CD4-positive, alpha-beta memory T cell (primary cell): ENCODE measurements around the gene KPNA4. TPM values are rescaled to one million over a fixed set of nuclear protein-coding genes. Genes with fewer than 3 reads are reported as not detected.
"Not testable (repeated sequence)": the region's sequence is repeated elsewhere in the genome, so short reads cannot be mapped to it uniquely, and the experiment has no call there.

Source experiments
- CTCF ChIA-PET: fragments of 350-600 bp; sonication (Branson Sonifier 250); formaldehyde crosslinking; loops from one replicate; lab custom pipeline; 2021; ENCODE audit warnings: inconsistent platforms; ENCODE audit not compliant: partially characterized antibody; lab: Charles Lee
- POLR2A ChIA-PET: fragments of 350-600 bp; sonication (Branson Sonifier 250); formaldehyde crosslinking; loops from one replicate; lab custom pipeline; 2021; ENCODE audit not compliant: partially characterized antibody; lab: Charles Lee
- DNase-seq, 5 donors: peaks; one replicate each; pipeline versions ENCODE4 v3.0.0 to v3.0.0-alpha.2; 2020 to 2022; ENCODE audit warnings: mixed read lengths in 1 of 5
- H3K27ac ChIP-seq: one replicate; pipeline ENCODE4 v1.7.0; 2013; ENCODE audit warnings: low read depth, low read length
- H3K27me3 ChIP-seq: 2 replicates; pipeline ENCODE4 v1.7.0; 2013; ENCODE audit warnings: mild to moderate bottlenecking, low read length, moderate library complexity; ENCODE audit not compliant: insufficient read depth
- H3K36me3 ChIP-seq: 2 replicates; pipeline ENCODE4 v1.7.0; 2013; ENCODE audit warnings: mild to moderate bottlenecking, low read length, moderate library complexity; ENCODE audit not compliant: insufficient read depth
- H3K4me1 ChIP-seq: 2 replicates; pipeline ENCODE4 v1.7.0; 2013; ENCODE audit warnings: mild to moderate bottlenecking, low read length, moderate library complexity; ENCODE audit not compliant: insufficient read depth
- H3K4me3 ChIP-seq, 2 donors: one replicate each; pipeline ENCODE4 v1.7.0; 2013; ENCODE audit warnings: low read length in 2 of 2, mild to moderate bottlenecking in 1 of 2
- H3K9me3 ChIP-seq, 2 donors: one replicate each; pipeline ENCODE4 v1.7.0; 2013; ENCODE audit warnings: low read length in 2 of 2, control low read depth in 1 of 2; ENCODE audit not compliant: control insufficient read depth in 1 of 2
- H3K27ac Mint-ChIP-seq, 7 donors: one replicate each; pipeline ENCODE4 v1.8.0; 2020 to 2021; ENCODE audit warnings: mixed read lengths in 7 of 7, mild to moderate bottlenecking in 6 of 7, inconsistent platforms in 3 of 7, moderate library complexity in 3 of 7
- H3K27me3 Mint-ChIP-seq, 2 donors: one replicate each; pipeline ENCODE4 v1.8.0; 2020 to 2021; ENCODE audit warnings: mixed read lengths in 2 of 2
- H3K36me3 Mint-ChIP-seq, 2 donors: one replicate each; pipeline ENCODE4 v1.8.0; 2020 to 2021; ENCODE audit warnings: mixed read lengths in 2 of 2, inconsistent platforms in 1 of 2, mild to moderate bottlenecking in 1 of 2
- H3K4me1 Mint-ChIP-seq, 4 donors: one replicate each; pipeline ENCODE4 v1.8.0; 2020 to 2021; ENCODE audit warnings: mixed read lengths in 4 of 4, mild to moderate bottlenecking in 1 of 4
- H3K4me3 Mint-ChIP-seq, 8 donors: one replicate each; pipeline ENCODE4 v1.8.0; 2020 to 2021; ENCODE audit warnings: mixed read lengths in 8 of 8, mild to moderate bottlenecking in 7 of 8, moderate library complexity in 6 of 8, inconsistent platforms in 3 of 8
- H3K9me3 Mint-ChIP-seq, 8 donors: one replicate each; pipeline ENCODE4 v1.8.0; 2020 to 2021; ENCODE audit warnings: mixed read lengths in 8 of 8, mild to moderate bottlenecking in 5 of 8, inconsistent platforms in 3 of 8, moderate library complexity in 1 of 8
- intact Hi-C: fragments of 100-400 bp; cut with micrococcal nuclease; formaldehyde crosslinking; loops from one replicate; pipeline ENCODE4 v1.15.1; 2023
- polyA plus RNA-seq, 2 donors: library from polyadenylated mRNA; unstranded; fragments of 300-500 nt; fragmentation: Illumina TruSeq; gene quantifications; one replicate each; pipeline ENCODE4 v1.2.3, GENCODE V29; 2021
- total RNA-seq, 2 experiments: library from RNA; stranded (reverse); gene quantifications; one replicate each; pipeline ENCODE4 v1.2.3, GENCODE V29; 2021

KPNA4 gene
- total and polyA plus RNA-seq, 4 experiments from 2014 or later, result 8.9 to 50.1 (median 28.3) TPM

- H3K4me1 ChIP-seq, result no peaks in the 10 kb centered on the region
- no peaks in the 10 kb centered on the region for H3K36me3 ChIP-seq
- CTCF ChIA-PET, result no interaction called here
- Mint-ChIP-seq H3K9me3 (peaks cover 0 to 4% (median 0%) of the 10 kb centered on the region in 8 donors), H3K4me3 (no peak overlapping the region), H3K27me3 (peaks cover 2 to 3% of the 10 kb centered on the region in 2 donors), H3K36me3 (no peaks in the 10 kb centered on the region), H3K4me1 (no peaks in the 10 kb centered on the region), H3K27ac (no peak overlapping the region)
- intact Hi-C loops, result no loop called here
- no peak overlapping the region for H3K4me3 ChIP-seq
- no peaks in the 10 kb centered on the region for H3K9me3 ChIP-seq
- POLR2A ChIA-PET, result no interaction called here
- H3K27me3 ChIP-seq, result no peaks in the 10 kb centered on the region
- no peak overlapping the region for H3K27ac ChIP-seq
- DNase-seq, result no peak
Observed at GRCh38 chr3:160605315-160605714, 39.9 kb upstream of the KPNA4 start.

DNA sequence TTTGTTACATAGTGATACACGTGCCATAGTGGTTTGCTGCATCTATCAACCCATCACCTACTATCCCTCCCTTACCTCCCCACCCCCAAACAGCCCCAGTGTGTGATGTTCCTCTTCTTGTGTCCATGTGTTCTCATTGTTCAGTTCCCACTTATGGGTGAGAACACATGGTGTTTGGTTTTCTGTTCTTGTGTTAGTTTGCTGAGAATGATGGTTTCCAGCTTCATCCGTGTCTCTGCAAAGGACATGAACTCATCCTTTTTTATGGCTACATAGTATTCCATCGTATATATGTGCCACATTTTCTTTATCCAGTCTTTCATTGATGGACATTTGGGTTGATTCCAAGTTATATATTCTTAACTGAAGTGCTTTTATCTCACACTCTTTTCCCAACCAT is 38.5 kb upstream of the KPNA4 start:
- DNase-seq, H3K4me1 Mint-ChIP-seq, H3K9me3 ChIP-seq, intact Hi-C loops, H3K4me3 ChIP-seq, H3K36me3 Mint-ChIP-seq, H3K36me3 ChIP-seq, H3K27me3 ChIP-seq, H3K4me3 Mint-ChIP-seq, H3K4me1 ChIP-seq, H3K27me3 Mint-ChIP-seq, H3K9me3 Mint-ChIP-seq, H3K27ac ChIP-seq, CTCF ChIA-PET, POLR2A ChIA-PET, H3K27ac Mint-ChIP-seq: not testable (repeated sequence)

DNA sequence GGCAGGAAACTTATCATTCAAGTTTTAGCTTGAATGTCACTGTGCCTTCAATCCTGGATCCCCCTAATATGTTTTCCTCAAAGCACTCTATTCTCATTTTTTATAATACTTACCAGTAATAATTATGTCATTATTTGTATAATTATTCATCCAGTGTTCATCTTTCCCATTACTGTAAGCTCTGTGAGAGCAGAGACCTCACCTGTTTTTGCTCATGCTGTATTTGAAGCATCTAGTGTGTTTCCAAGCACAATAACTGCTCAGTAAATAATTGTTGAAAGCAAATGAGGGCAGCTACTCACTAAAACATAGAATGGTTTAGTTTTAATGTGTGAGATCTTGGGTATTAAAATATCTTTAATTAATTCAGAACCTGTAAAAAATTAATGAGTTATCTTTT is 36.9 kb upstream of the KPNA4 start:
- no peak for DNase-seq
- Mint-ChIP-seq H3K27me3 (peaks cover 2 to 3% of the 10 kb centered on the region in 2 donors), H3K4me1 (no peaks in the 10 kb centered on the region), H3K4me3 (no peak overlapping the region), H3K9me3 (peaks cover 0 to 4% (median 0%) of the 10 kb centered on the region in 8 donors), H3K36me3 (no peaks in the 10 kb centered on the region), H3K27ac (no peak overlapping the region)
- no peaks in the 10 kb centered on the region for H3K9me3 ChIP-seq
- CTCF ChIA-PET, result no interaction called here
- intact Hi-C loops, result no loop called here
- no peak overlapping the region for H3K4me3 ChIP-seq
- H3K27me3 ChIP-seq, result no peaks in the 10 kb centered on the region
- no peak overlapping the region for H3K27ac ChIP-seq
- POLR2A ChIA-PET, result interaction anchor here (1.0 kb wide), 1 partner anchor 38 kb away, joined by 3 read pairs; no protein-coding TSS in a partner anchor
- H3K4me1 ChIP-seq, result no peaks in the 10 kb centered on the region
- no peaks in the 10 kb centered on the region for H3K36me3 ChIP-seq

DNA sequence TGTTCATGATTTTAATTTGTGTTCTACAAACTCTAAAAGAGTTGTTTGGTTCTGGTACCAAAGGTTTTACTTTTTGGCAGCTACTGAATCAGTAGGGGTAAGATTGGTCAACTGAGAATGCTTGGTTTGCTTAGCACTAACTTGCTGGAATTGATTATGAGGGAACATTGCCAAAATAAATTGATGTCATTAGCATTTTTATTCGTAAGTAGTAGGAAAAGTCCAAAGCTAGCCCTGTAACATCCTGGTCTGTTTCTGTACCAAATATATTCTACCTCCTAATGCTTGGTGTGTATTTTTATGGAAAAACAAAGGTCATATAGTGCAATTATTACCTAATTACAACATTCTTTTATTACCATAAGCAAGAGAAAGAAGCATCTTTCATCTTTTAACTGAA is 35.9 kb upstream of the KPNA4 start:
- intact Hi-C loops, result no loop called here
- Histone ChIP-seq H3K27ac (no peak overlapping the region), H3K4me1 (no peaks in the 10 kb centered on the region), H3K9me3 (no peaks in the 10 kb centered on the region), H3K4me3 (no peak overlapping the region), H3K27me3 (no peaks in the 10 kb centered on the region), H3K36me3 (no peaks in the 10 kb centered on the region)
- ChIA-PET POLR2A (no interaction called here), CTCF (no interaction called here)
- Mint-ChIP-seq H3K9me3 (peaks cover 0 to 4% (median 0%) of the 10 kb centered on the region in 8 donors), H3K27ac (no peak overlapping the region), H3K4me3 (no peak overlapping the region), H3K27me3 (peaks cover 2 to 3% of the 10 kb centered on the region in 2 donors), H3K36me3 (no peaks in the 10 kb centered on the region), H3K4me1 (no peaks in the 10 kb centered on the region)
- DNase-seq, result no peak

DNA sequence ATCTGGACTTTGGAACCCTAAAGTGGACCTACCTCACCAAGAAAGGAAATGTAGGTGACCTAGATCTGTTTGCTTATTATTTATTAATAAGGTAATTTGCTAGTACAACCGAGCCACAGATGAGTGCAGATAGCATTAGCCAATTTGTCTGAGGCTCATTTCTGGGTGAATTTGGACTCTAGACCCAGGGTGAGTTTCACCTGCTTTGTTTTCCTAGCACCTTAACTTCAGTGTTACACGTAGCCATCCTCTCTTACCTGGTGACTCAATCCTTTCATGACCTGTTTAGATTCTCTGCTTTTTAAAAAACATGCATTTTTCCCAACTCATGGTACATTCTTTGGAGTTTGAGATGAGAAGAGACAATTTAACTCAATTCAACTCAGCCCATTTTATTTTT is 33.5 kb upstream of the KPNA4 start:
- H3K4me3 ChIP-seq, result no peak overlapping the region
- H3K27ac ChIP-seq, result no peak overlapping the region
- H3K9me3 Mint-ChIP-seq, result peaks cover 0 to 7% (median 2%) of the 10 kb centered on the region in 8 donors
- no peaks in the 10 kb centered on the region for H3K9me3 ChIP-seq
- ChIA-PET POLR2A (no interaction called here), CTCF (no interaction called here)
- no peaks in the 10 kb centered on the region for H3K27me3 ChIP-seq
- H3K36me3 Mint-ChIP-seq, result no peaks in the 10 kb centered on the region
- H3K36me3 ChIP-seq, result no peaks in the 10 kb centered on the region
- peaks cover 2 to 3% of the 10 kb centered on the region in 2 donors for H3K27me3 Mint-ChIP-seq
- H3K4me3 Mint-ChIP-seq, result no peak overlapping the region
- H3K27ac Mint-ChIP-seq, result no peak overlapping the region
- intact Hi-C loops, result no loop called here
- DNase-seq, result no peak
- H3K4me1 ChIP-seq, result no peaks in the 10 kb centered on the region
- H3K4me1 Mint-ChIP-seq, result no peaks in the 10 kb centered on the region

GRCh38 chr3:160588023-160588422 is 22.7 kb upstream of the KPNA4 start:
- Mint-ChIP-seq H3K9me3 (peaks cover 0 to 19% (median 2%) of the 10 kb centered on the region in 8 donors), H3K4me3 (no peak overlapping the region), H3K4me1 (no peaks in the 10 kb centered on the region), H3K36me3 (no peaks in the 10 kb centered on the region), H3K27me3 (peaks cover 18 to 24% of the 10 kb centered on the region in 2 donors), H3K27ac (no peak overlapping the region)
- H3K4me3 ChIP-seq, result no peak overlapping the region
- H3K36me3 ChIP-seq, result no peaks in the 10 kb centered on the region
- H3K27ac ChIP-seq, result no peak overlapping the region
- no peak for DNase-seq
- intact Hi-C loops, result no loop called here
- POLR2A ChIA-PET, result no interaction called here
- H3K27me3 ChIP-seq, result no peaks in the 10 kb centered on the region
- CTCF ChIA-PET, result no interaction called here
- no peaks in the 10 kb centered on the region for H3K4me1 ChIP-seq
- H3K9me3 ChIP-seq, result no peaks in the 10 kb centered on the region

DNA sequence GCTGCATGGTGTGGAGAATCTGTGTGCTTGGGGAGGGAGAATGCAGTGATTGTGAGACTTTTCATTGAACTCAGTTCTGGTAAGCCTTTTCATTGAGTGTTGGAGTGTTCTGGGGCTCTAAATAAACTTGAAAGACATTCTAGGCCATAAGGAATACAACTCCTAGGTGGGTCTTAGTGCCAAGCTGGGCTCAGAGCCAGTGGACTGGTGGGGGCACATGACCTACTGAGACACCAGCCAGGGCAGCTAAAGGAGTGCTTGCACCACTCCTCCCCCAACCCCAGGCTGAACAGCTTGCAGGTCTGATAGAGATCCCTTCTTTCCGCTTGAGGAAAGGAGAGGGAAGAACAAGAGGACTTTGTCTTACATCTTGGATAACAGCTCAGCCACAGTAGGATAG is 21.7 kb upstream of the KPNA4 start:
- H3K36me3 ChIP-seq, result no peaks in the 10 kb centered on the region
- no peaks in the 10 kb centered on the region for H3K4me1 ChIP-seq
- H3K9me3 Mint-ChIP-seq, result peaks cover 0 to 24% (median 5%) of the 10 kb centered on the region in 8 donors
- DNase-seq, result no peak
- H3K4me1 Mint-ChIP-seq, result no peaks in the 10 kb centered on the region
- H3K27me3 Mint-ChIP-seq, result peaks cover 20 to 28% of the 10 kb centered on the region in 2 donors
- intact Hi-C loops, result no loop called here
- H3K27ac Mint-ChIP-seq, result peak overlapping the region in 1 of 7 donors; percentile 12
- H3K4me3 ChIP-seq, result no peak overlapping the region
- no peak overlapping the region for H3K27ac ChIP-seq
- H3K4me3 Mint-ChIP-seq, result no peak overlapping the region
- ChIA-PET POLR2A (no interaction called here), CTCF (no interaction called here)
- no peaks in the 10 kb centered on the region for H3K9me3 ChIP-seq
- no peaks in the 10 kb centered on the region for H3K27me3 ChIP-seq
- H3K36me3 Mint-ChIP-seq, result peaks cover under 1 to 2% of the 10 kb centered on the region in 2 donors

DNA sequence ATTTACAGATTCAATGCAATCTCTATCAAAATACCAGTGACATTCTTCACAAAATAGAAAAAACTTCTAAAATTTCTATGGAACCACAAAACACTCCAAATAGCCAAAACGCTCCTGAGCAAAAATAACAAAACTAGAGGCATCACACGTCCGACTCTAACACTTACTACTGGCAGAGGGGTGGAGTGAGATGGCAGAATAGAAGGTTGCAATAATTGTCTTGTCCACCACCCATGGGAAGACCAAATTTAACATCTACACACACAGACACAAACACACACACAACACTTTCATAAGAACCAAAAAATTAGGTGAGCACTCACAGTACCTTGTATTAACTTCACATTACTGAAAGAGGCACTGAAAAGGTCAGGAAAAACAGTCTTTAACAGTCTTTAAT is 21.3 kb upstream of the KPNA4 start:
- H3K4me1 ChIP-seq, result no peaks in the 10 kb centered on the region
- peaks cover 20 to 31% of the 10 kb centered on the region in 2 donors for H3K27me3 Mint-ChIP-seq
- ChIA-PET CTCF (no interaction called here), POLR2A (no interaction called here)
- no peaks in the 10 kb centered on the region for H3K9me3 ChIP-seq
- no peaks in the 10 kb centered on the region for H3K27me3 ChIP-seq
- peaks cover 2 to 4% of the 10 kb centered on the region in 2 donors for H3K36me3 Mint-ChIP-seq
- H3K36me3 ChIP-seq, result no peaks in the 10 kb centered on the region
- no peak overlapping the region for H3K4me3 Mint-ChIP-seq
- no peak overlapping the region for H3K27ac Mint-ChIP-seq
- no peaks in the 10 kb centered on the region for H3K4me1 Mint-ChIP-seq
- intact Hi-C loops, result no loop called here
- DNase-seq, result no peak
- no peak overlapping the region for H3K4me3 ChIP-seq
- H3K27ac ChIP-seq, result no peak overlapping the region
- H3K9me3 Mint-ChIP-seq, result peaks cover 3 to 28% (median 9%) of the 10 kb centered on the region in 8 donors
